K562 (cell line): Measurements from ENCODE around the gene NACC1. TPM values are rescaled to one million over a fixed set of nuclear protein-coding genes. Genes with fewer than 3 reads are reported as not detected.
A peak's percentile ranks its signal among the peaks of the same experiment; 100 is the strongest.

ENCODE experiments used
- BRD4 ChIP-seq: fragments of 200-600 bp; sonication (generic); IDR thresholded peaks from 2 replicates; pipeline ENCODE4 v1.6.1; 2017; ENCODE audit warnings: inconsistent platforms
- C11orf30 ChIP-seq: fragments of 450-650 bp; IDR thresholded peaks from 2 replicates; pipeline ENCODE4 v1.6.1; 2016; ENCODE audit warnings: low read depth, mild to moderate bottlenecking
- HDGF ChIP-seq: fragments of 450-650 bp; IDR thresholded peaks from 2 replicates; pipeline ENCODE4 v1.6.1; 2016
- ILF3 ChIP-seq: fragments of 450-650 bp; IDR thresholded peaks from 2 replicates; pipeline ENCODE4 v1.6.1; 2018; ENCODE audit warnings: antibody characterized with exemption, mild to moderate bottlenecking, moderate library complexity, borderline replicate concordance
- JUN ChIP-seq, 2 experiments: sonication (generic) in 1 of 2; formaldehyde crosslinking in 1 of 2; IDR thresholded peaks; 2 replicates each; pipeline versions ENCODE4 v1.6.1 to v1.8.0; 2012 to 2022; ENCODE audit warnings: borderline replicate concordance in 2 of 2, mild to moderate bottlenecking in 2 of 2, improper control_type of control experiment in 1 of 2, low read depth in 1 of 2, low read length in 1 of 2, missing genetic modification reagents in 1 of 2
- KDM4B ChIP-seq, 2 experiments: fragments of 450-650 bp in 1 of 2; sonication (generic) in 1 of 2; IDR thresholded peaks; 2 replicates each; pipeline ENCODE4 v1.6.1; 2016 to 2017; ENCODE audit warnings: borderline replicate concordance in 2 of 2, antibody characterized with exemption in 1 of 2, low read depth in 1 of 2, mild to moderate bottlenecking in 1 of 2
- MAZ ChIP-seq, 2 experiments: fragments of 450-650 bp in 1 of 2; sonication (generic) in 1 of 2; formaldehyde crosslinking; IDR thresholded peaks in 1 of 2; conservative IDR thresholded peaks in 1 of 2; 2 replicates each; pipeline versions ENCODE4 v1.4.0 to v1.5.0; 2020; ENCODE audit warnings: mild to moderate bottlenecking in 1 of 2, missing genetic modification reagents in 1 of 2
- MCM3 ChIP-seq: fragments of 450-650 bp; IDR thresholded peaks from 2 replicates; pipeline ENCODE4 v1.6.1; 2016
- POLR2B ChIP-seq: fragments of 450-650 bp; IDR thresholded peaks from 2 replicates; pipeline ENCODE4 v1.6.1; 2018; ENCODE audit warnings: low read depth; ENCODE audit not compliant: partially characterized antibody
- PRMT5 ChIP-seq: sonication (generic); formaldehyde crosslinking; IDR thresholded peaks from 2 replicates; pipeline ENCODE4 v1.5.0; 2020; ENCODE audit warnings: missing genetic modification reagents
- SIN3B ChIP-seq: fragments of 450-650 bp; IDR thresholded peaks from 2 replicates; pipeline ENCODE4 v1.6.1; 2017; ENCODE audit warnings: low read depth, mild to moderate bottlenecking, moderate library complexity
- TAF9B ChIP-seq: fragments of 450-650 bp; IDR thresholded peaks from 2 replicates; pipeline ENCODE4 v1.6.1; 2018; ENCODE audit warnings: mild to moderate bottlenecking; ENCODE audit not compliant: partially characterized antibody
- ZFX ChIP-seq: sonication (generic); formaldehyde crosslinking; IDR thresholded peaks from 2 replicates; pipeline ENCODE4 v1.8.0; 2022; ENCODE audit warnings: mild to moderate bottlenecking, missing genetic modification reagents, moderate library complexity
- ZNF696 ChIP-seq: fragments of 250-450 bp; sonication (Bioruptor Pico); conservative IDR thresholded peaks from 2 replicates; pipeline ENCODE4 v1.4.0; 2020; ENCODE audit warnings: mild to moderate bottlenecking, moderate library complexity
- polyA plus RNA-seq, 8 experiments: library from polyadenylated mRNA; depleted of rRNA in 4 of 8; stranded (reverse) in 5 of 8; unstranded in 3 of 8; fragments of >200 nt; fragmentation: Nextera tagmentation in 2 of 8; fragmentation: Illumina TruSeq in 1 of 8; extraction: Ambion mirVana in 2 of 8; extraction: Trizol in 1 of 8; gene quantifications; 2 replicates each; pipeline versions ENCODE4 v1.2.1 to v1.2.3, GENCODE V29; 2011 to 2014; ENCODE audit warnings: inconsistent platforms in 1 of 8, missing spikeins in 1 of 8
- total RNA-seq, 7 experiments: library from RNA; depleted of rRNA in 6 of 7; stranded (reverse); fragments of >200 nt in 6 of 7; fragmentation: Illumina TruSeq in 2 of 7; extraction: Trizol in 2 of 7; gene quantifications; 2 replicates each; pipeline versions ENCODE4 v1.2.1 to v1.2.3, GENCODE V29; 2011 to 2021; ENCODE audit warnings: low replicate concordance in 1 of 7
- TF ChIP-seq, protein P1 (sequence below), 2 experiments: fragments of 450-650 bp in 1 of 2; IDR thresholded peaks; 2 replicates each; pipeline ENCODE4 v1.6.1; 2011 to 2017; ENCODE audit warnings: low read depth in 2 of 2, antibody characterized with exemption in 1 of 2, borderline replicate concordance in 1 of 2, low read length in 1 of 2, mild to moderate bottlenecking in 1 of 2, mixed read lengths in 1 of 2; ENCODE audit not compliant: control insufficient read depth in 1 of 2
- TF ChIP-seq, protein P2 (sequence below): fragments of 150-350 bp; conservative IDR thresholded peaks from 2 replicates; pipeline ENCODE4 v1.6.1; 2014; ENCODE audit warnings: low read length
- TF ChIP-seq, protein P3 (sequence below): fragments of 200-800 bp; sonication (Bioruptor generic); IDR thresholded peaks from 2 replicates; pipeline ENCODE4 v1.6.1; 2017; ENCODE audit warnings: missing genetic modification characterization, missing compliant biosample characterization
- TF ChIP-seq, protein P4 (sequence below): fragments of 450-650 bp; IDR thresholded peaks from 2 replicates; pipeline ENCODE4 v1.6.1; 2016; ENCODE audit warnings: missing biosample characterization, missing genetic modification characterization

The NACC1 gene
- total and polyA plus RNA-seq, 9 of the 15 experiments (the other 6 are each of a cell fraction or from before 2014, with no cell fraction given): 0.04 to 96.6 (median 25.8) TPM

DNA sequence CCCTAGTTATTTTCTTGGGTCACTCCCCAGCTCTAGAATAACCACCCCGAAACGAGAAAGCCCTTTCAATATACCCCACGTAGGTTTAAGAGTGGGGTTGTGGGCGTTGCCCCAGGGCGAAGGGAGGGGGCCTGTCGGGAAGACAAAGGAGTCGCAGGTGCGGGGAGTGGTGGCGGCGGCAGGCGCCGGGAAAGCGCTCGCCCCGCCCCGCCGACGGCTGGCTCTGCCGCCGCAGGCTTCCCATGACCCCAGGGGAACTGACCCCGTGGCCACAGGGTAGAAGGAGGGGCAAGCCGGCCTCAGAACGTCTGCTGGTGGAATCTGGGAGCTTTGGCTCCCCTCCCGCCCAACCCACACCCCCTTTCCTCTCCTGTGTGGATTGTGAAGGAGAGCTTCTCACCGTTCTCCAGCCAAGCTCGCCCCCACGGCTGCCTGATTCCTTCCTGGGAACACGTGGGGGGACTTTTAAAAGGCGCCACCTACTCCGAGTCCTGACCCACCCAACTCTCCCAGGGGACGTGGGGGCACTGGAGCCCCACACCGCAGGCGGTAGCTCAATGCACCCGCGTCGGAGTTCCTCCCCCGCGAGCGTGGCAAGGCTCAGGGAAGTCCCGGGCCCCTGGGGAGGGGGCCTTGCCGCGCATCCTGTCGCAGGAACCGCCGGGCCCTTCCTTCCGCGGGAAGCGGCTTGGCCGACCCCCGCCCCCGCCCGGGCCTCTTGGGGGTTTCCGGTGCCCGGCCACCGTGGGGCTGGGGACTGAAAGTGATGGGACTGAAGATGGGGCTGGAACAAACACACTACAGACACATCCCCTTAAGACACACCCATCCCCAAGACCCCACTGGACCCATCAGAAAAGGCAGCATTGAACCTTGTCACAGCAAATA, 37.7 kb downstream of the NACC1 start (continued):
- TF ChIP-seq JUN (IDR thresholded peaks at IDR 0.05; ENCODE audit: borderline replicate concordance, low read depth, low read length) (no peak), JUN (CRISPR knock-in tag; IDR thresholded peaks at IDR 0.05; ENCODE audit: borderline replicate concordance) (0 out of 2 replicates have a peak, but pooled peaks have one; percentile 16), C11orf30 (no peak), SIN3B (no peak), KDM4B (IDR thresholded peaks at IDR 0.05; ENCODE audit: borderline replicate concordance in 2 of 2, low read depth in 1 of 2) (0 out of 4 replicates have a peak, but pooled peaks of 1 of the 2 experiments have one; percentile 54), ILF3 (peak; percentile 86), TAF9B (no peak), BRD4 (no peak; the same call in 1 of the 2 replicates), MAZ (CRISPR knock-in tag; conservative IDR thresholded peaks at IDR 0.05 in 1 of 2, IDR thresholded peaks at IDR 0.05 in 1 of 2) (peak; percentile 44 to 86), MCM3 (no peak), HDGF (no peak), ZNF696 (CRISPR knock-in tag) (no peak), PRMT5 (no peak), ZFX (CRISPR knock-in tag) (no peak; the same call in 1 of the 2 replicates), POLR2B (peak; percentile 73)
- TF ChIP-seq, protein P1, sequence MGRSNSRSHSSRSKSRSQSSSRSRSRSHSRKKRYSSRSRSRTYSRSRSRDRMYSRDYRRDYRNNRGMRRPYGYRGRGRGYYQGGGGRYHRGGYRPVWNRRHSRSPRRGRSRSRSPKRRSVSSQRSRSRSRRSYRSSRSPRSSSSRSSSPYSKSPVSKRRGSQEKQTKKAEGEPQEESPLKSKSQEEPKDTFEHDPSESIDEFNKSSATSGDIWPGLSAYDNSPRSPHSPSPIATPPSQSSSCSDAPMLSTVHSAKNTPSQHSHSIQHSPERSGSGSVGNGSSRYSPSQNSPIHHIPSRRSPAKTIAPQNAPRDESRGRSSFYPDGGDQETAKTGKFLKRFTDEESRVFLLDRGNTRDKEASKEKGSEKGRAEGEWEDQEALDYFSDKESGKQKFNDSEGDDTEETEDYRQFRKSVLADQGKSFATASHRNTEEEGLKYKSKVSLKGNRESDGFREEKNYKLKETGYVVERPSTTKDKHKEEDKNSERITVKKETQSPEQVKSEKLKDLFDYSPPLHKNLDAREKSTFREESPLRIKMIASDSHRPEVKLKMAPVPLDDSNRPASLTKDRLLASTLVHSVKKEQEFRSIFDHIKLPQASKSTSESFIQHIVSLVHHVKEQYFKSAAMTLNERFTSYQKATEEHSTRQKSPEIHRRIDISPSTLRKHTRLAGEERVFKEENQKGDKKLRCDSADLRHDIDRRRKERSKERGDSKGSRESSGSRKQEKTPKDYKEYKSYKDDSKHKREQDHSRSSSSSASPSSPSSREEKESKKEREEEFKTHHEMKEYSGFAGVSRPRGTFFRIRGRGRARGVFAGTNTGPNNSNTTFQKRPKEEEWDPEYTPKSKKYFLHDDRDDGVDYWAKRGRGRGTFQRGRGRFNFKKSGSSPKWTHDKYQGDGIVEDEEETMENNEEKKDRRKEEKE (IDR thresholded peaks at IDR 0.05; ENCODE audit: borderline replicate concordance in 1 of 2, control insufficient read depth in 1 of 2, low read depth in 2 of 2, low read length in 1 of 2): no peak; a peak in 1 of 4 replicates
- TF ChIP-seq, protein P2, sequence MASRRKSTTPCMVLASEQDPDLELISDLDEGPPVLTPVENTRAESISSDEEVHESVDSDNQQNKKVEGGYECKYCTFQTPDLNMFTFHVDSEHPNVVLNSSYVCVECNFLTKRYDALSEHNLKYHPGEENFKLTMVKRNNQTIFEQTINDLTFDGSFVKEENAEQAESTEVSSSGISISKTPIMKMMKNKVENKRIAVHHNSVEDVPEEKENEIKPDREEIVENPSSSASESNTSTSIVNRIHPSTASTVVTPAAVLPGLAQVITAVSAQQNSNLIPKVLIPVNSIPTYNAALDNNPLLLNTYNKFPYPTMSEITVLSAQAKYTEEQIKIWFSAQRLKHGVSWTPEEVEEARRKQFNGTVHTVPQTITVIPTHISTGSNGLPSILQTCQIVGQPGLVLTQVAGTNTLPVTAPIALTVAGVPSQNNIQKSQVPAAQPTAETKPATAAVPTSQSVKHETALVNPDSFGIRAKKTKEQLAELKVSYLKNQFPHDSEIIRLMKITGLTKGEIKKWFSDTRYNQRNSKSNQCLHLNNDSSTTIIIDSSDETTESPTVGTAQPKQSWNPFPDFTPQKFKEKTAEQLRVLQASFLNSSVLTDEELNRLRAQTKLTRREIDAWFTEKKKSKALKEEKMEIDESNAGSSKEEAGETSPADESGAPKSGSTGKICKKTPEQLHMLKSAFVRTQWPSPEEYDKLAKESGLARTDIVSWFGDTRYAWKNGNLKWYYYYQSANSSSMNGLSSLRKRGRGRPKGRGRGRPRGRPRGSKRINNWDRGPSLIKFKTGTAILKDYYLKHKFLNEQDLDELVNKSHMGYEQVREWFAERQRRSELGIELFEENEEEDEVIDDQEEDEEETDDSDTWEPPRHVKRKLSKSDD: no peak
- TF ChIP-seq, protein P3, sequence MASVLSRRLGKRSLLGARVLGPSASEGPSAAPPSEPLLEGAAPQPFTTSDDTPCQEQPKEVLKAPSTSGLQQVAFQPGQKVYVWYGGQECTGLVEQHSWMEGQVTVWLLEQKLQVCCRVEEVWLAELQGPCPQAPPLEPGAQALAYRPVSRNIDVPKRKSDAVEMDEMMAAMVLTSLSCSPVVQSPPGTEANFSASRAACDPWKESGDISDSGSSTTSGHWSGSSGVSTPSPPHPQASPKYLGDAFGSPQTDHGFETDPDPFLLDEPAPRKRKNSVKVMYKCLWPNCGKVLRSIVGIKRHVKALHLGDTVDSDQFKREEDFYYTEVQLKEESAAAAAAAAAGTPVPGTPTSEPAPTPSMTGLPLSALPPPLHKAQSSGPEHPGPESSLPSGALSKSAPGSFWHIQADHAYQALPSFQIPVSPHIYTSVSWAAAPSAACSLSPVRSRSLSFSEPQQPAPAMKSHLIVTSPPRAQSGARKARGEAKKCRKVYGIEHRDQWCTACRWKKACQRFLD (CRISPR knock-in tag): no peak
- TF ChIP-seq, protein P4, sequence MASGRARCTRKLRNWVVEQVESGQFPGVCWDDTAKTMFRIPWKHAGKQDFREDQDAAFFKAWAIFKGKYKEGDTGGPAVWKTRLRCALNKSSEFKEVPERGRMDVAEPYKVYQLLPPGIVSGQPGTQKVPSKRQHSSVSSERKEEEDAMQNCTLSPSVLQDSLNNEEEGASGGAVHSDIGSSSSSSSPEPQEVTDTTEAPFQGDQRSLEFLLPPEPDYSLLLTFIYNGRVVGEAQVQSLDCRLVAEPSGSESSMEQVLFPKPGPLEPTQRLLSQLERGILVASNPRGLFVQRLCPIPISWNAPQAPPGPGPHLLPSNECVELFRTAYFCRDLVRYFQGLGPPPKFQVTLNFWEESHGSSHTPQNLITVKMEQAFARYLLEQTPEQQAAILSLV (tag): no peak
